T follicular helper cell (primary cell): ENCODE results near the gene NSRP1.
"Not testable (repeated sequence)": the region's sequence is repeated elsewhere in the genome, so short reads cannot be mapped to it uniquely, and the experiment has no call there.

Experiments
- DNase-seq: peaks from one replicate; pipeline ENCODE4 v3.0.0-alpha.2; 2020; ENCODE audit warnings: low read depth

The NSRP1 gene

GRCh38 chr17:30186761-30187160 is 70.1 kb downstream of the NSRP1 start:
- DNase-seq: no peak

DNA sequence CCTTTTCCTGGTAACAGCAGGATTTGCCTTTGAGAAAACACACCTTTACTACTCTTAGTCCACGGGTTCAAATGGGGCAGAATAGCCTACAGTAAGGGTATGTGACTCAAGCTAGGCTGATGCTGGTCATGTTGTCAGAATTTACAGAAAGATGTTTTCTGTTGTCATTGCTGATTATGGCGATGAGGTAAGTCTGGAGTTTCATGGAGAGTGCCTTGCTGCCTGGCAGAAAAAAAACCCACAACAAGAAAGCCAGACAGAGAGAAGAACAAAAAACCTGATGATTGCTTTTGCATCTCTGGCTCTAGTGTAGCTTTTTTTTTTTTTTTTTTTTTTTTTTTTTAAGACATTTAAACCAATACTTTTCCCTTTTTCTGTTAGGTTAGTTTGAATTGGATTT is 71.0 kb downstream of the NSRP1 start:
- no peak for DNase-seq

- DNase-seq: no peak
Observed at GRCh38 chr17:30188211-30188939, 71.8 kb downstream of the NSRP1 start.

GRCh38 chr17:30191072-30191471 is 74.5 kb downstream of the NSRP1 start:
- DNase-seq: no peak

- DNase-seq: no peak
Observed at GRCh38 chr17:30196504-30196903, 79.9 kb downstream of the NSRP1 start.

DNA sequence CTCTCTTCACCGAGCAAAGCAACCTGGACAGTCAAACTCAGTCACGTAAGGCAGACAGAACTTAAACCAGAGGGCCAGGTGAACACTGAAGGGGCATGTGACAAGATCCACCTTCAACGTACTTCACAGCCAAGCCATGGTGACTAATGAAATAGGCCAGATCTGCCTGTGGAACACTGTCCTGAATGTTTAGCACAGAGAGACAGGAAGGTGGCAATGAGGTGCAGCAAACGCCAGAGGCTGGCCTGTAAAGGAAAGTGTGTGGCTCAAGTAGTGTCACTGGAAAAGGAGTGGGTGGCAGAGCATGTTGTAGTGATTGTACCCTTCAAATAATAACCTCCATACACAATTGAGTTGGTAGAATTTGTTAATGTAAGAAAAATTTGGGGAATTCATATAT is 80.8 kb downstream of the NSRP1 start:
- DNase-seq: no peak

DNA sequence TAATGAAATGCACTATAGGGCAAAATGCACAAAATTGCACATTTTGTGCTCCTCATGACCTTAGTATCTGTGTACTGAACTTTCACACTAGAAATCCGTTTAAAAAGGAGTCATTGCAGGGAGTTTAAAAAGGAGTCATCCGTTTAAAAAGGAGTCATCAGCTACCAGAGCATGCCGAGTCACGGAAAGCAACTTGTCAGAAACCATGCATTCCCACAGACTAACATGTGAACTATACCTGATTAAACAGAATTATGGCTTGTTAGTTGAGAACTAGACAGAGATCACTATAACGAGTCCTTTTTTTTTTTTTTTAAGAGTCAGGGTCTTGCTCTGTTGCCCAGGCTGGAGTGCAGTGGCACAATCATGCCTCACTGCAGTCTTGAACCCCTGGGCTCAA is 83.0 kb downstream of the NSRP1 start:
- no peak for DNase-seq

DNA sequence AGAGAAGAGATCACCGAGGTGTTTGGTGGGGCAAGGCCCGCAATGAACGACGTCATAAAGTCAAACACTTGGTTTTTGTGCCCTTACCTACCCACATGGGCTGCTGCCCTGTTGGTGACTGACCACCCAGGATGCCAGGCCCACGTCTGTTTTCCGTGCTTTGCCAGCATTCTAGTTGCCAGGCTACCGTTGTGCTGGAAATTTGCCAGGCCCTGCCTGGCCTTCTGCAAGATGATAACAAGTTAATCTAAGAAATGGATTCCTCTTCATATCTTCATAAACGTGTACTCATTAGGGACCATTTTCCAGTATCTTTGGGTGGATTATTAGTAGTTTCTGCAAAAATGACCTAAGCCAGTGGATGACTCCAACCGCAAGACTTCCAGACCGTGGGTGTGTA is 83.5 kb downstream of the NSRP1 start:
- DNase-seq: no peak

GRCh38 chr17:30200656-30201055 is 84.0 kb downstream of the NSRP1 start:
- DNase-seq: not testable (repeated sequence)

- DNase-seq: no peak
Observed at GRCh38 chr17:30203471-30203981, 86.9 kb downstream of the NSRP1 start.

GRCh38 chr17:30207655-30208054 is 91.0 kb downstream of the NSRP1 start:
- DNase-seq: no peak

DNA sequence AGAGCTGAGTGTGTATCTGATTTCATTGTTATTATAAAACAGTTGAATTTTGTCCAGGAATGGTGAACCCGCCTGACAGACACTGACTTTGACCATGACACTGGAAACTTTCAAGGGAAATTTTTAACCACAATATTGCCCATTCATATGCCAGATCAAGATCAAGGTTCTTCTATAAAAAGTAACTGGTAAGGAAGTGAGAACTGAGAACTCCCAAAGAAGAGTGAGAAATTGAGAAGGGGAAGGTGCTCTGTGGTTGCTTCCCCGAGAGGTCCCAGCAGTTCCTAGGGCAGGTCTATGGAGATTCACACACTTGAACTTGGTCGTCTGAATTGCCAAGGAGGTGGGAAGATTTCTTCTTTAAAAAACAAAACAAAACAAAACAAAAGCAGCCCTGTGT is 91.6 kb downstream of the NSRP1 start:
- no peak for DNase-seq

DNA sequence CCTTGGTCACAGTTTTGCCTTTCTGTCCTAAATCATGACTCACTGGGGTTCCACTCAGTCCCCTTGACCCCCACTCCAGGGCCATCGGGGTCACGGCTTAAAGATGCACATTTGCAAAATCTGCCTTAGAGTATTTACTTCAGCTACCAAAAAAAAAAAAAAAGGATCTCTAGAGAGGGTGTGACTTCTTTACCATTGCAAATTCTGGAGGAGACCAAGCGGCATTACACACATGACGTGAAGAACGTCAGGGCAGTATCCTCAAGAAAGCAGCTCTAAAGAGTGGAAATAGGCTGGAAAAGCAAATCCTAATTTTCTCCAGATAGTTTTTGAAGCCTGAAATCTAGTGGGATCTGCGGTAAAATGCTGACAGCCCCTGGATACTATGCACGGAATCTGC is 93.3 kb downstream of the NSRP1 start:
- no peak for DNase-seq

GRCh38 chr17:30210366-30210765 is 93.8 kb downstream of the NSRP1 start:
- no peak for DNase-seq

GRCh38 chr17:30210901-30211300 is 94.3 kb downstream of the NSRP1 start:
- DNase-seq: no peak

DNA sequence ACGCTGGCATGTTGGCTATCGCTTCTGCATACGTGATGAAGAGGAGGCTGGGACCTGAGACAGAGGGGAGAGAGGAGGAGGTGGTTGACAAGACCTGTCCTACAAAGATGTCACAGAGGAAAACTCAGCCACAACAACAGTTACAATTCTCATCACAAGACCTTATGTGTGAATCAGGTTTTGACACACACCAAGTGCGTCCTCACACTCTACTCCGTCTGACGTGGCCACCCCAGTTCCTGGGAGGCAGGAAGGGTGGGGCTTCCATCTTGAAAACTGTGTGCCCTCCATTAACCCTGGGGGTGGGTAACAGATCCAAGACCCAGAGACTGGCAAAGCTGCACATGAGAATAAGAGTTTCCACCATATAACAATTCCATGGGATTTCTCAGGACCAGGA is 94.8 kb downstream of the NSRP1 start:
- no peak for DNase-seq

DNA sequence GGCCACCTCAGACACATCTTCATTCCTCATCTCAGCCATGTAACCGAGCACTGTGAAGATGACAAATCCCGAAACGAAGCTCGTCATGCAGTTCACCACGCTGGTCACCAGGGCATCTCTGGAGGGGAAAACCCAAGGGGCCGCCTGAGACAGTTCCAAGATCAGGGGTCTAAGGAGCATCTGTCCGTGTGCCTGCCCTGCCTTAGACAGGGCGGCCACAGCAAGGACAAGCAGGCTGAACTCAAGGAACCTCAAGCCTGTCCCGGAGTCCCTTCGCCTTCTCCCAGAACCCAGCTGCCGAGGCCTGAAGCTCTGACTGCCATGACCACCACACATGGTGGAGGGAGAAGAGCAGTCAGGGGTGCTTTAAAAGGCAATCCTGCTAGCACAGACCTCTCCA is 96.1 kb downstream of the NSRP1 start:
- no peak for DNase-seq

DNA sequence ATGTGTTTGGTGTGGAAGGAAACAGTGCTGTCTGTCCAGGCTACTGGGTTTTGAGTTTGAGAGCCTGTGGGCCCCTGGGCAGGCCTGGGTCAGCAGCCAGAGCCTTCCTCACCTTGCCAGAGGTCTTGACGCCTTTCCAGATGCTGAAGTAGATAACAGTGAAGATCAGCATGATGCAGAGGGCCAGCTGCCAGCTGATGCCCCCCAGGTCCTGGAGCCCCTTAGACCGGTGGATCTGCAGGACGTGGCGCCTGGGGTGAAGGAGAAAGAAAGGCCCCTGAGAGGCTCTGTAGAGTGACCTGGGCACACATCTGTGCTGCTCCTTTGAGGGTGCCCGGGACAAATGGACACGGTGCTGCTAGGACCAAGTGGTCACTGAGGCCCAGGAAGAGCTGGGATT is 100.4 kb downstream of the NSRP1 start:
- no peak for DNase-seq

GRCh38 chr17:30217746-30218245 is 101.2 kb downstream of the NSRP1 start:
- DNase-seq: no peak

- no peak for DNase-seq
Observed at GRCh38 chr17:30218799-30219198, 102.2 kb downstream of the NSRP1 start.

DNA sequence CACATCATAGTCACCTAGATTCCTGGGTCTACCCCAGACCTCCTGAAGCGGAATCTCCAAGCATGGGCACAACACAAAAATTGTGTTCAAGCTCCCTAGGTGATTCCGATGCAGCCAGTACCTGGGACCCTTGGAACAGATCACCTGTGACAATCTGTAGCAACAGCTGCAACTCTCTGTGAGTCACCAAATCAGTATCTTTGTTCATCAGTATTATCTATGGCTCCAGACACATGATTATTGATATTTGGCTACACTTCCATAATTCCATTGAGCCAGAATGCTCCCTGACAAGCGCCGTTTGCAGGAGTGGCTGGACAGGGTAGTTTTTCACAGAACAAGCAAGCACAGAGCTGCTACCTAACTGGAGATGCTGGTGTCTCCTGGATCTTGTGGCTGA is 102.7 kb downstream of the NSRP1 start:
- no peak for DNase-seq

DNA sequence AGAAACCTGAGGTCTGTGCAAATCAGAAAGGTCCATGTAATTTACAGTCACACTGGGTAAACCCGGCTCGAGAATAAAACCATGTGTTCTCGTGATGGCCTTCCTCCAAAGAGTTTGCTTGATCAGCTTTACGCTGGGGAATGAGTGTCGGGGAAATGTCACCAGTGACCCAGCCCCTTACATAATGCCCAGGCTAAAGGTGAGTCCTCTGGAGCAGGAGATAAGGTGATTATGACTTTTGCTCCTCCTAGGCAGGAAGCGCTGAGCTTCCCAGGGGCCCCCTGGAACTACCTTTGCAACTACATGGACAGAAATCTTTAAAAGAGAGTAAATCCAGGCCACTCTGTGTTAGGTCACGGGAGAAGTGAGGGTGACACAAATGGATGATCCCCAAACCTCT is 103.2 kb downstream of the NSRP1 start:
- DNase-seq: no peak

DNA sequence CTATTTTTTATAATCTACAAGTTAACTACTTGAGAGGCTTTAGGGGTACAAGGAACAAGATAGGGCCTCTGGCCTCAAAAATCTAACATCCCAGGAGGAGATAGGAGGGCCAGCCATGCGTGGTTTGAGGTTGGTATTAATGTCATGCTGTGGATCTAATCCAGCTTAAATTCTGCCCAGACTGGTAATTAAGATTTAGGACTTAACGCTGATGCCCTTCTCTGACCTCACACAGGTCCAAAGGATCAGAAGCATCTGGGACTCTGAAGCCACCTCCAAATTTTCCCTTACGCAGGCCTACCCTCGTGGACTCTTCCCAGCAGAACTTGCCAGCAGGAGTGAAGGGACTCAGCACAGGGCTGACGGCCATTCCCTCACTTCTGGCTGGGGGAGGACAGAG is 103.8 kb downstream of the NSRP1 start:
- DNase-seq: no peak

DNA sequence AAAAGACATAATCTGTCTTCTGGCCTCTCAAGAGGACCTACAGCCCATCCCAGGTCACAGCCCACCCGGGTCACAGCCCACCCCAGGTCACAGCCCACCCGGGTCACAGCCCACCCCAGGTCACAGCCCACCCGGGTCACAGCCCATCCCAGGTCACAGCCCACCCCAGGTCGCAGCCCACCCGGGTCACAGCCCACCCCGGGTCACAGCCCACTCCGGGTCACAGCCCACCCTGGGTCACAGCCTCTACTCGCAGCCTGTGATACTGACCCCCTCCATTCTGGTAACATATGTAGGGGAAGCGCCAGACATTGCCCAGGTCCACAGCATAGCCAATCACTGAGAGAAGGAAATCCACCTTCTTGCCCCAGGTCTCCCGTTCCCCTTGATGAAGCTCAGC is 104.7 kb downstream of the NSRP1 start:
- no peak for DNase-seq
